ENCODE data around the gene ART1. TPM values are rescaled to one million over a fixed set of nuclear protein-coding genes. Genes with fewer than 3 reads are reported as not detected.

Gene ART1

GRCh38 chr11:3712274-3712673 lies 67.3 kb downstream of the ART1 start:
- no peak overlapping the region for H3K27ac ChIP-seq (ENCODE audit: low read length, poor library complexity, severe bottlenecking)
- no peak overlapping the region for H3K9ac ChIP-seq (ENCODE audit: low read length)
- no peak overlapping the region for H3K18ac ChIP-seq (ENCODE audit: low read depth in 1 of 2, low read length in 2 of 2)
- H4K8ac ChIP-seq (ENCODE audit: low read length) = no peak overlapping the region
- no peak for DNase-seq
- H3K9me3 ChIP-seq (ENCODE audit: control insufficient read depth, low read length) = no peaks in the 10 kb centered on the region
- H2BK15ac ChIP-seq (ENCODE audit: low read depth, poor library complexity, severe bottlenecking) = no peak overlapping the region
- over 99% methylated on average over 5 of the region's 6 CpGs for WGBS
- H3K36me3 ChIP-seq (ENCODE audit: control insufficient read depth in 1 of 2, insufficient read depth in 2 of 2, low read depth in 1 of 2, low read length in 2 of 2) = peaks cover 26 to 91% of the 10 kb centered on the region in 2 experiments
- H3K4ac ChIP-seq (ENCODE audit: low read depth in 1 of 2, low read length in 2 of 2) = no peak overlapping the region
- H2BK12ac ChIP-seq (ENCODE audit: low read length in 2 of 2) = no peak overlapping the region
- H3K79me1 ChIP-seq (replicated peaks; ENCODE audit: low read length, poor library complexity, severe bottlenecking) = peaks cover 22% of the 10 kb centered on the region
- H4K91ac ChIP-seq (ENCODE audit: low read length) = no peak overlapping the region
- no peaks in the 10 kb centered on the region for H3K4me1 ChIP-seq (ENCODE audit: control insufficient read depth, insufficient read depth, low read depth, low read length)
- H3K14ac ChIP-seq (ENCODE audit: low read length in 2 of 2) = no peak overlapping the region
- no peaks in the 10 kb centered on the region for H3K27me3 ChIP-seq (ENCODE audit: control insufficient read depth in 1 of 2, insufficient read depth in 1 of 2, low read length in 2 of 2)
- H2AFZ ChIP-seq (ENCODE audit: low read depth, low read length) = no peak overlapping the region
- no peak overlapping the region for H3K4me2 ChIP-seq (ENCODE audit: low read length, poor library complexity, severe bottlenecking)
- no peak overlapping the region for H2BK5ac ChIP-seq (ENCODE audit: low read depth, low read length, poor library complexity, severe bottlenecking)
- no peak overlapping the region for H2BK120ac ChIP-seq (ENCODE audit: low read depth, low read length)
- no peak overlapping the region for H2AK5ac ChIP-seq (ENCODE audit: low read length, severe bottlenecking)
- H3K23ac ChIP-seq (ENCODE audit: low read length in 2 of 2) = no peak overlapping the region
- H3K4me3 ChIP-seq (ENCODE audit: insufficient read depth in 1 of 2, low read depth in 1 of 2, low read length in 2 of 2) = no peak overlapping the region

Small RNAs within 50 kb of the gene (small RNA-seq; reads per million reads assigned to genes)
- not detected for gene RF00019 (ENCODE audit: low read depth)

Measured in mesenchymal stem cell (in vitro differentiated cells and primary cell).